Cerebellar nuclear complex (tissue), 1 donor: Measurements from ENCODE around the gene TTLL5.
"Not testable (repeated sequence)": the region's sequence is repeated elsewhere in the genome, so short reads cannot be mapped to it uniquely, and the experiment has no call there.

ENCODE experiments used
- DNase-seq, 2 experiments: peaks; one replicate each; lab custom pipeline; 2025; lab: John Stamatoyannopoulos, UW

Gene TTLL5

GRCh38 chr14:75648066-75648838, 12.8 kb upstream of the TTLL5 start:
- DNase-seq: no peak

- no peak for DNase-seq
Observed at GRCh38 chr14:75649337-75649736, 11.7 kb upstream of the TTLL5 start.

GRCh38 chr14:75649773-75650172, 11.3 kb upstream of the TTLL5 start:
- no peak for DNase-seq

- DNase-seq: no peak
Observed at GRCh38 chr14:75650253-75651058, 10.6 kb upstream of the TTLL5 start.

GRCh38 chr14:75653563-75653962, 7.5 kb upstream of the TTLL5 start:
- DNase-seq: no peak

- DNase-seq: peak in 1 of 2 experiments; percentile 35
Observed at GRCh38 chr14:75654127-75654732, 6.8 kb upstream of the TTLL5 start.

GRCh38 chr14:75655235-75655634, 5.8 kb upstream of the TTLL5 start:
- no peak for DNase-seq

GRCh38 chr14:75657331-75657730, 3.7 kb upstream of the TTLL5 start:
- no peak for DNase-seq

- no peak for DNase-seq
Observed at GRCh38 chr14:75658957-75659356, 2.1 kb upstream of the TTLL5 start.

GRCh38 chr14:75660238-75660629, 812 bp upstream of the TTLL5 start:
- no peak for DNase-seq

GRCh38 chr14:75661499-75661814, 411 bp downstream of the TTLL5 start:
- no peak for DNase-seq

GRCh38 chr14:75662966-75663365, 1.9 kb downstream of the TTLL5 start:
- DNase-seq: no peak

GRCh38 chr14:75667099-75667765, 6.2 kb downstream of the TTLL5 start:
- no peak for DNase-seq

- DNase-seq: no peak
Observed at GRCh38 chr14:75672605-75673192, 11.7 kb downstream of the TTLL5 start.

- no peak for DNase-seq
Observed at GRCh38 chr14:75673345-75674035, 12.4 kb downstream of the TTLL5 start.

GRCh38 chr14:75675265-75675960, 14.4 kb downstream of the TTLL5 start:
- no peak for DNase-seq

- DNase-seq: no peak
Observed at GRCh38 chr14:75685910-75686309, 24.9 kb downstream of the TTLL5 start.

- no peak for DNase-seq
Observed at GRCh38 chr14:75689012-75689411, 28.0 kb downstream of the TTLL5 start.

- no peak for DNase-seq
Observed at GRCh38 chr14:75690010-75690409, 29.0 kb downstream of the TTLL5 start.

- not testable (repeated sequence) for DNase-seq
Observed at GRCh38 chr14:75695025-75695424, 34.0 kb downstream of the TTLL5 start.

- DNase-seq: no peak
Observed at GRCh38 chr14:75697386-75697785, 36.3 kb downstream of the TTLL5 start.
